SK-N-DZ (cell line): ENCODE data around the gene BICC1.
A peak's percentile ranks its signal among the peaks of the same experiment; 100 is the strongest.

Experiments
- DNase-seq: peaks from one replicate; pipeline ENCODE4 v3.0.0-alpha.2; 2015; ENCODE audit warnings: low spot score

Gene BICC1

GRCh38 chr10:58557714-58558113 lies 45.0 kb downstream of the BICC1 start:
- no peak for DNase-seq

- no peak for DNase-seq
These were observed 47.4 kb downstream of the BICC1 start for GRCh38 chr10:58560068-58560467.

- DNase-seq = peak; percentile 4
These were observed 52.6 kb downstream of the BICC1 start for GRCh38 chr10:58565271-58565670.

GRCh38 chr10:58567652-58568051 lies 55.0 kb downstream of the BICC1 start:
- DNase-seq = no peak

GRCh38 chr10:58568428-58568935 lies 55.8 kb downstream of the BICC1 start:
- no peak for DNase-seq

GRCh38 chr10:58570307-58570723 lies 57.6 kb downstream of the BICC1 start:
- no peak for DNase-seq

- no peak for DNase-seq
These were observed 58.3 kb downstream of the BICC1 start for GRCh38 chr10:58570979-58571378.

- no peak for DNase-seq
These were observed 60.5 kb downstream of the BICC1 start for GRCh38 chr10:58573144-58573543.

GRCh38 chr10:58574058-58574457 lies 61.4 kb downstream of the BICC1 start:
- DNase-seq = no peak

GRCh38 chr10:58575491-58575890 lies 62.8 kb downstream of the BICC1 start:
- DNase-seq = no peak

- DNase-seq = no peak
These were observed 64.2 kb downstream of the BICC1 start for GRCh38 chr10:58576751-58577436.

- DNase-seq = no peak
These were observed 64.7 kb downstream of the BICC1 start for GRCh38 chr10:58577437-58577777.

GRCh38 chr10:58578366-58578765 lies 65.7 kb downstream of the BICC1 start:
- no peak for DNase-seq

- no peak for DNase-seq
These were observed 66.5 kb downstream of the BICC1 start for GRCh38 chr10:58579011-58579655.

GRCh38 chr10:58582045-58582444 lies 69.4 kb downstream of the BICC1 start:
- no peak for DNase-seq

GRCh38 chr10:58585435-58585834 lies 72.8 kb downstream of the BICC1 start:
- DNase-seq = no peak

- DNase-seq = no peak
These were observed 73.9 kb downstream of the BICC1 start for GRCh38 chr10:58586282-58587245.

- DNase-seq = no peak
These were observed 75.0 kb downstream of the BICC1 start for GRCh38 chr10:58587676-58588075.

GRCh38 chr10:58588673-58589265 lies 76.1 kb downstream of the BICC1 start:
- no peak for DNase-seq

GRCh38 chr10:58590152-58590840 lies 77.6 kb downstream of the BICC1 start:
- no peak for DNase-seq

GRCh38 chr10:58590924-58591323 lies 78.3 kb downstream of the BICC1 start:
- DNase-seq = no peak
